GM21619 (cell line): Measurements from ENCODE around the gene OR10H3.
"Not testable (repeated sequence)": the region's sequence is repeated elsewhere in the genome, so short reads cannot be mapped to it uniquely, and the experiment has no call there.

Source experiments
- ATAC-seq: cut with Tn5 transposase; IDR thresholded peaks from one replicate; pipeline ENCODE4 v1.9.1; 2021; ENCODE audit not compliant: unreplicated experiment

The OR10H3 gene

DNA sequence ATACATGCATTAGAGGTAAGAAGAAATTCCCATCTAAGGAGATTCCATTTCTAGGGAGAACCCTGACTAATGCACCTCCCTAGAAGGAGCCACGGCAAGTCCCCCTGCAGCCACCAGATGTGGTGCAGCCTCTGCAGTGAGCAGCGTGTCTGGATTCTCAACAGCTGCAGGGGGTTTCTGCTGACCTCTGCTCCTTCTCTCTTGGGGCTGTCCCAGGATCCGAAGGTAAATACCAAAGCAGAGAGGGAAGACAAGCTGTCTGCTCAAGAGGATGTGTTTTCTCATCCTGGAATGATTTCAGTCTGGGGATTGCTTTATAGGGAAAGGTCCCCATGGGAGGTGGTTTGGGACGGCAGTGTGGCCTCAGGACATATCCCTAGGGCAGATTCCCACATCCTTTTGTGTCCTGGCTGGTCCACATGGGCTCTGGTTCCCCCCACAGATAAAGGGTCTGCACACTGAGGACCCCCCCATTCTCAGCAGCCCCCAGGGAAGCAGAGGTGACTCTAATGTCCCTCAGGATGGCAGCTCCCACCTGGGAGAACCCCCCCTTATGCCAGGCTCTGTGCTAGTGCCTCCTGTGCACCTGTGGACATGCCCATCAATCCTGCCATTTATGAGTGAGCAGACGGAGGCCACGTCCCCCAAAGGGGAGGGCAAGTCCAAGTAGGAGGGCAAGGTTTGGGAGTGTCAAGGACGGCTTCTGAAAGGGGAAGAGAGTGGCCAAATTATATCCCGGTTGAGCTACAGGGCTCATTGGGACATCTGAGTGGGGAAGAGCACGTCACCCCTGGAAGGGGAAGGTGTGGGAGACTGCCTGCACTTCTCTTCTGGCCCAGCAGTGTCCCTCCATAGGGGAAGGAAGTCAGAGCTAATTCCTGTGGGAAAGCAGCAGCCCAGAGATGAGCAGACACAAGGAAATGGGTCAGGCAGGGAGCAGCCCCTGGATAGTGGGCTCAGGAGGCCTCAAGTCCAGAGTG lies 39.5 kb downstream of the OR10H3 start:
- ATAC-seq: no peak

- ATAC-seq: no peak
Observed at GRCh38 chr19:15779756-15780476, 42.1 kb downstream of the OR10H3 start.

DNA sequence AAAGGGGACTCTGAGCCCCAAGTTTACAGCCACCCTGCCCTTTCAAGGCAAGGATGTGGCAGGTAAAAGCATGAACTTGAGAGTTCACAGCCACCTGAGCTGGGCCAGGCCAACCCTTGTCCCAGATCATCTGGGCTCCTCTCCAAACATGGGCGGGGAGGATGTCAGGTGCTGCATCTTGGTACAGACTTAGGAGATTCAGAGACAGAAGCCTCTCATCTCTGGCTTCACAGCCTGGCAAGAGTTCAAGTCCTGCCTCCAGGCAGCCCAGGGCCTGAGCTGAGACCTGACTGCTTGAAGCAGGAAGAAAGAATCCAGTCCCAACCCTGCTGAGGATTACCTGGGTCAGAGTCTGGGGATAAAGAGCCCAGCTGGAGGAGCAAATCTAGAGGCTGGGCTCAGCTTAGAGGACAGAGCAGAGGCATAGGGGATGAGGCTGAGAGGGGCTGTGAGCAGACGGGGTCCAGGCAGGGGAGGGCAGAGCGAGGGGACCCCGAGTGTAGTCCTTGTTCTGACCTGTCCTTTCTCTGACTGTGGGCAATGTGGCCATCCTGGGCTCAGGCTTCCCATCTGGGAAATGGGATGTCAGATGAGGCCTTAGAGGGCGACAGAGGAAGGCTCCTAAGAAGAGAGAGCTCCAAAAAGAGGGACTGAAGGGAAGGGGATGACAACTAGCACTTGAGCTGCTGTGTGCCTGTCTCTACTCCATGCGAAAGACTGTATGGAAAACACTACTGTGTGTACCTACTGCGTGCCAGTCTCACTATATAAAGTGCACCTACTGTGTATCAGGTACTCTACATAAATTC lies 43.0 kb downstream of the OR10H3 start:
- no peak for ATAC-seq

DNA sequence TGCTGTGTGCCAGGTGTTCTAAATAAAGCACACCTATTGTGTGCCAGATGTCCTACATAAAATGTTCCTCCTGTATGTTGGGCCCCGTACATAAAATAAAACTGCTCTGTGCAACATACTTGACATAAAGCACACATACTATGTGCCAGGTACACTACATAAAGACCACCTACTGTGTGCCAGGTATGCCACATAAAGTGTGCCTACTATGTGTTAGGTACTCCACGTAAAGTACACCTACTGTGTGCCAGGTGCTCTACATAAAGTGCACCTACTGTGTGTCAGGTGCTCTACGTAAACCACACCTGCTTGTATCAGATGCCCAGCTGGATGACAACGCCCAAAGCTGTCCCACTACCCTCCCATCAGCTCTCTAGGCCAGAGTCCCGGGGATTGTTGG lies 43.9 kb downstream of the OR10H3 start:
- ATAC-seq: no peak

- ATAC-seq: no peak
Observed at GRCh38 chr19:15782211-15782610, 44.4 kb downstream of the OR10H3 start.

GRCh38 chr19:15782896-15783295 lies 45.1 kb downstream of the OR10H3 start:
- not testable (repeated sequence) for ATAC-seq

DNA sequence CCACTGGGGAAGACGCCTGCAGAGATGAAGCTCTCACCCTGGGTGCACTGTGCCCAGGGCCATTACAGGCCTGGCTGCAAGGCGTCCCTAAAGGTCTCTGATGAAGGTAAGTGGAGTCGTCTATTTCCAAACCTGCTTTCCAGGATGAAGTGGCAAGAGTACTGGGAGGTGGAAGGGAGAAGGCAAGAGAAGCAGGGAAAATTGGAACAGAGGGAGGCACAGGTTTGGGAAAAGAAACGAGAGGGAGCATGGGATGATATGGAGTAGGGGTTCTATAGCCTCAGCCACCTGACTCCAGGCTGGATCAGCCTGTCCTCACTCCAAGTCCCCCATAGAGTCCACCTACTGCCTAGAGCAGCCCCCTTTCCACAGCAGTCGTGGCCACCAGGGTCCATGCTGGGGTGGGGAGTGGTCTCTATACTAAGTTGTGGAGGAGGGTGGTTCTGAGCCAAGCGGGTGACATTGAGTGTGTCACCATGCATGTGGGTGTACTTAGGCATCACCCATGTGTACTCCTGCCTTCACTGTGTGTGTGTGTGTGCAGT lies 49.9 kb downstream of the OR10H3 start, which contains the start of gene OR10H5:
Gene OR10H5, plus strand, starts transcription at position 51 of the 545 bp plus-strand sequence. CDS start 6,388 bp downstream, outside the sequence.
- no peak for ATAC-seq

DNA sequence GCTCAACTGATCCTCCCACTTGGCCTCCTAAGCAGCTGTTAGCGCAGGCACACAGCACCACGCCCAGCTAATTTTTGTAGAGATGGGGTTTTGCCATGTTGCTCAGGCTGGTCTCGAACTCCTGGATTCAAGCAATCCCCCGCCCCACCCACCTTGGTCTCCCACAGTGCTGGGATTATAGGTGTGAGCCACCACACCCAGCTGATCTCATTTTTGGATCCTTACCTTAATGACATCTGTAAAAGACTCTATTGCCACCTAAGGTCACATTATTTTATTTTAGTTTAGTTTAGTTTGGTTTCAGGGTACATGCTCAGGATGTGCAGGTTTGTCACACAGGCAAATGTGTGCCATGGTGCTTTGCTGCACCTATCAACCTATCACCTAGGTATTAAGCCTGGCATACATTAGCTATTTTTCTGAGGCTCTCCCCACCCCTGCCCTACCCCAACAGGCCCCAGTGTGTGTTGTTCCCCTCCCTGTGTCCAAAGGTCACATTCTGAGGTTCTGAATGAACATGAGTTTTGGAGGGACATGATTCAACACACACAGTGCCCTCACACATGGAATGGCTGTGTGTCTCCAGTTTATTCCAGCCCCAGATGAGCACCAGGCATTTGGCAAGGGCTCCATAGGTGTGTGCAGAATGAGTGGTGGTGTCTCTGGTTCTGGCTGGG lies 50.9 kb downstream of the OR10H3 start:
- ATAC-seq: no peak

DNA sequence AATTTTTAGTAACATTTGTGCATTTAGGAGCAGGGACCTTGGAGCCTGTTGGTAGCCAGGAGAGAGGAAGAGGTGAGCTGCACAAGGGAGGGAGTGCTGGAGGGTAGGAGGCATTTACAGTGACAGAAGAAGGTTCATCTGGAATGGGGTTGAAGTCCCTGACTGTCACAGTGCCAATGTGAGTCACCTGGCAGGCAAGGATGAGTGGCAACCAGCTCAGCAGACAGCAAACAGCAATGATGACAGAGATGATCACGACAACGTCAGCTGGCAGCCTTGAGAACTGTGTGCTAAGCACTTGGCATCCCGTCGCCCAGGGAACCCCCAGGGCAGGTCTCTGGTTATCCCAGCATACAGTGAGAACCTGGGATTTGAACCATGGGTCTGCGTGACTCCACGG lies 52.3 kb downstream of the OR10H3 start:
- ATAC-seq: no peak
